ENCODE measurements around the gene CFAP299. TPM values are rescaled to one million over a fixed set of nuclear protein-coding genes. Genes with fewer than 3 reads are reported as not detected.

The CFAP299 gene
- total RNA-seq, 1 experiment from 2014 or later = not detected

GRCh38 chr4:80566203-80566872 is 230.8 kb downstream of the CFAP299 start (continued):
- TF ChIP-seq FOSL1 (IDR thresholded peaks at IDR 0.05; ENCODE audit: low read depth) (no peak), CEBPB (IDR thresholded peaks at IDR 0.05; ENCODE audit: low read depth) (no peak), ELF1 (IDR thresholded peaks at IDR 0.05; ENCODE audit: borderline replicate concordance, low read depth) (no peak), REST (IDR thresholded peaks at IDR 0.05; ENCODE audit: low read depth) (no peak), MAX (IDR thresholded peaks at IDR 0.05) (no peak), EZH2phosphoT487 (IDR thresholded peaks at IDR 0.05; ENCODE audit: borderline replicate concordance) (no peak), POLR2AphosphoS5 (IDR thresholded peaks at IDR 0.05; ENCODE audit: low read depth, low read length) (no peak)

- no peak for ATAC-seq
- no peaks in the 10 kb centered on the region for H3K9me3 ChIP-seq (ENCODE audit: control insufficient read depth in 1 of 2, insufficient read depth in 1 of 2, low read depth in 1 of 2, low read length in 2 of 2)
- H3K79me2 ChIP-seq (ENCODE audit: insufficient read depth, low read length) = no peaks in the 10 kb centered on the region
Observed at GRCh38 chr4:80568891-80569290, 233.4 kb downstream of the CFAP299 start.

More at GRCh38 chr4:80568891-80569290, 233.4 kb downstream of the CFAP299 start:
- no peak overlapping the region for H3K9ac ChIP-seq (ENCODE audit: low read length)
- no peaks in the 10 kb centered on the region for H3K4me1 ChIP-seq (ENCODE audit: control insufficient read depth in 1 of 2, insufficient read depth in 2 of 2, low read length in 2 of 2)
- peaks cover 23% of the 10 kb centered on the region for H3K27me3 ChIP-seq (ENCODE audit: insufficient read depth, low read length)
- H3K27ac ChIP-seq (ENCODE audit: low read depth, low read length) = no peak overlapping the region
- H3K4me2 ChIP-seq (ENCODE audit: low read length) = no peak overlapping the region
- H3K4me3 ChIP-seq (replicated peaks in 1 of 2; ENCODE audit: low read depth in 1 of 2, low read length in 2 of 2) = no peak overlapping the region
- intact Hi-C loops (cut with micrococcal nuclease) = no loop called here
- no peaks in the 10 kb centered on the region; the same call in 1 of the 2 replicates for H4K20me1 ChIP-seq (ENCODE audit: insufficient read depth)
- H3K36me3 ChIP-seq (ENCODE audit: control insufficient read depth in 1 of 2, insufficient read depth in 2 of 2, low read length in 2 of 2) = no peaks in the 10 kb centered on the region
- H2AFZ ChIP-seq (ENCODE audit: low read depth, low read length, poor library complexity, severe bottlenecking) = no peak overlapping the region
- no TSS peak for BruUV-seq (replicated peaks)
- H3K9me2 ChIP-seq (ENCODE audit: insufficient read depth) = no peaks in the 10 kb centered on the region
- POLR2A ChIA-PET = no interaction called here
- RAD21 ChIA-PET (ENCODE audit: low non-redundant PET in 1 of 2, low total read pairs in 2 of 2, uncharacterized antibody in 2 of 2, unreplicated experiment in 2 of 2) = no interaction called here
- TF ChIP-seq TCF7L2 (IDR thresholded peaks at IDR 0.05; ENCODE audit: borderline replicate concordance, extremely low read depth, insufficient read depth, insufficient read length) (no peak), ZFX (IDR thresholded peaks at IDR 0.05) (no peak), JUND (IDR thresholded peaks at IDR 0.05) (no peak), REST (IDR thresholded peaks at IDR 0.05; ENCODE audit: low read depth) (no peak), ATF3 (IDR thresholded peaks at IDR 0.05) (no peak), EGR1 (IDR thresholded peaks at IDR 0.05; ENCODE audit: low read depth) (no peak), SRF (IDR thresholded peaks at IDR 0.05; ENCODE audit: low read depth) (no peak), POLR2A (IDR thresholded peaks at IDR 0.05; ENCODE audit: borderline replicate concordance, extremely low read depth, insufficient read depth, insufficient read length) (no peak), FOSL1 (IDR thresholded peaks at IDR 0.05; ENCODE audit: low read depth) (no peak)
- CTCF ChIA-PET = no interaction called here
- no peak for DNase-seq (ENCODE audit: low read depth, low spot score)

Data from HCT116 (cell line).